ENCODE measurements around the gene CAMTA1. TPM values are rescaled to one million over a fixed set of nuclear protein-coding genes. Genes with fewer than 3 reads are reported as not detected.

CAMTA1 gene
- total and polyA plus RNA-seq, 4 donors: 48.1 to 140 (median 52.3) TPM

GRCh38 chr1:6858596-6858995 is 73.3 kb downstream of the CAMTA1 start:
- ATAC-seq (ENCODE audit: insufficient read depth, low FRiP score) (no peak), DNase-seq (no peak)
- Histone ChIP-seq H3K9ac (ENCODE audit: insufficient read depth in 1 of 2, low read length in 2 of 2) (no peak overlapping the region), H3K9me3 (ENCODE audit: control insufficient read depth in 4 of 4, insufficient read depth in 3 of 4, low read length in 3 of 4) (no peaks in the 10 kb centered on the region), H3K4me3 (no peak overlapping the region), H3K27me3 (ENCODE audit: control insufficient read depth in 3 of 3, insufficient read depth in 3 of 3, low read length in 2 of 3) (no peaks in the 10 kb centered on the region), H3K4me1 (ENCODE audit: control insufficient read depth in 5 of 5, insufficient read depth in 5 of 5, low read length in 5 of 5) (peaks cover 0 to 4% (median 0%) of the 10 kb centered on the region in 5 donors), H3K36me3 (ENCODE audit: control insufficient read depth in 4 of 4, insufficient read depth in 4 of 4, low read length in 4 of 4) (peaks cover 0 to 9% (median 3%) of the 10 kb centered on the region in 4 donors), H3K27ac (ENCODE audit: low read depth in 1 of 2, low read length in 1 of 2) (no peak overlapping the region)
- WGBS, 2 donors: 96% methylated on average over 3 of the region's 3 CpGs
- no peak for TF ChIP-seq CTCF (IDR thresholded peaks at IDR 0.05; ENCODE audit: control extremely low read depth, extremely low read depth)

GRCh38 chr1:6859415-6860343 is 74.4 kb downstream of the CAMTA1 start:
- Histone ChIP-seq H3K36me3 (ENCODE audit: control insufficient read depth in 4 of 4, insufficient read depth in 4 of 4, low read length in 4 of 4) (peaks cover 0 to 4% (median 2%) of the 10 kb centered on the region in 4 donors), H3K4me3 (no peak overlapping the region), H3K9me3 (ENCODE audit: control insufficient read depth in 4 of 4, insufficient read depth in 3 of 4, low read length in 3 of 4) (no peaks in the 10 kb centered on the region), H3K27me3 (ENCODE audit: control insufficient read depth in 3 of 3, insufficient read depth in 3 of 3, low read length in 2 of 3) (no peaks in the 10 kb centered on the region), H3K9ac (ENCODE audit: insufficient read depth in 1 of 2, low read length in 2 of 2) (no peak overlapping the region), H3K4me1 (ENCODE audit: control insufficient read depth in 5 of 5, insufficient read depth in 5 of 5, low read length in 5 of 5) (peaks cover 0 to 4% (median 0%) of the 10 kb centered on the region in 5 donors), H3K27ac (ENCODE audit: low read depth in 1 of 2, low read length in 1 of 2) (peak overlapping the region in 1 of 2 donors; percentile 70)
- DNase-seq (peak in 2 of 3 donors; percentile 10 to 13), ATAC-seq (ENCODE audit: insufficient read depth, low FRiP score) (peak; percentile 77)
- no peak for TF ChIP-seq CTCF (IDR thresholded peaks at IDR 0.05; ENCODE audit: control extremely low read depth, extremely low read depth)
- WGBS, 2 donors: 69 to 81% methylated on average over 7 of the region's 7 CpGs

GRCh38 chr1:6860401-6860800 is 75.1 kb downstream of the CAMTA1 start:
- Histone ChIP-seq H3K4me3 (no peak overlapping the region), H3K27me3 (ENCODE audit: control insufficient read depth in 3 of 3, insufficient read depth in 3 of 3, low read length in 2 of 3) (no peaks in the 10 kb centered on the region), H3K4me1 (ENCODE audit: control insufficient read depth in 5 of 5, insufficient read depth in 5 of 5, low read length in 5 of 5) (peaks cover 0 to 4% (median 0%) of the 10 kb centered on the region in 5 donors), H3K9me3 (ENCODE audit: control insufficient read depth in 4 of 4, insufficient read depth in 3 of 4, low read length in 3 of 4) (no peaks in the 10 kb centered on the region), H3K36me3 (ENCODE audit: control insufficient read depth in 4 of 4, insufficient read depth in 4 of 4, low read length in 4 of 4) (peaks cover 0 to 3% (median 1%) of the 10 kb centered on the region in 4 donors), H3K9ac (ENCODE audit: insufficient read depth in 1 of 2, low read length in 2 of 2) (no peak overlapping the region), H3K27ac (ENCODE audit: low read depth in 1 of 2, low read length in 1 of 2) (no peak overlapping the region)
- ATAC-seq (ENCODE audit: insufficient read depth, low FRiP score): no peak
- no peak for TF ChIP-seq CTCF (IDR thresholded peaks at IDR 0.05; ENCODE audit: control extremely low read depth, extremely low read depth)
- 86 to 92% methylated on average over 6 of the region's 6 CpGs for WGBS, 2 donors
- DNase-seq: no peak

Measured in lung (tissue), 12 donors.